Large intestine (tissue), 3 donors: ENCODE results near the gene TNNC2. TPM values are rescaled to one million over a fixed set of nuclear protein-coding genes. Genes with fewer than 3 reads are reported as not detected.

Experiments used
- DNase-seq, 2 donors: peaks; one replicate each; pipeline versions ENCODE4 v3.0.0 to v3.0.0-alpha.2; 2013
- H3K27ac ChIP-seq: one replicate; pipeline ENCODE4 v1.5.1; 2013; ENCODE audit warnings: low read length
- H3K27me3 ChIP-seq: 2 replicates; pipeline ENCODE4 v1.6.1; 2013; ENCODE audit warnings: low read length; ENCODE audit not compliant: control insufficient read depth, insufficient read depth
- H3K36me3 ChIP-seq: 2 replicates; pipeline ENCODE4 v1.6.1; 2013; ENCODE audit warnings: low read length; ENCODE audit not compliant: control insufficient read depth, insufficient read depth
- H3K4me1 ChIP-seq: one replicate; pipeline ENCODE4 v1.6.1; 2013; ENCODE audit warnings: low read length; ENCODE audit not compliant: control insufficient read depth, insufficient read depth
- H3K4me3 ChIP-seq: one replicate; pipeline ENCODE4 v1.5.1; 2013; ENCODE audit warnings: low read length
- H3K9me3 ChIP-seq: one replicate; pipeline ENCODE4 v1.6.1; 2013; ENCODE audit warnings: mild to moderate bottlenecking, low read depth, low read length, moderate library complexity; ENCODE audit not compliant: control insufficient read depth
- WGBS: methylation state at CpG from one replicate; pipeline ENCODE4 v1.1.5; 2013; ENCODE audit warnings: low lambda C conversion rate; ENCODE audit not compliant: insufficient coverage; 5-methylcytosine and 5-hydroxymethylcytosine counted together
- polyA plus RNA-seq: library from polyadenylated mRNA; unstranded; fragments of 120-200 nt; gene quantifications from one replicate; pipeline ENCODE4 v1.2.1, GENCODE V29; 2013

The TNNC2 gene
- polyA plus RNA-seq, 1 donor: 10.9 TPM

- DNase-seq: no peak
- H3K27me3 ChIP-seq: no peaks in the 10 kb centered on the region
- no peaks in the 10 kb centered on the region for H3K9me3 ChIP-seq
- peaks cover 8% of the 10 kb centered on the region for H3K4me1 ChIP-seq
- 100% methylated on average over 1 of the region's 8 CpGs for WGBS
- H3K4me3 ChIP-seq: no peak overlapping the region
- no peak overlapping the region for H3K27ac ChIP-seq
- H3K36me3 ChIP-seq: peaks cover 48% of the 10 kb centered on the region
These were observed 22.0 kb upstream of the TNNC2 start for GRCh38 chr20:45848969-45849582.

DNA sequence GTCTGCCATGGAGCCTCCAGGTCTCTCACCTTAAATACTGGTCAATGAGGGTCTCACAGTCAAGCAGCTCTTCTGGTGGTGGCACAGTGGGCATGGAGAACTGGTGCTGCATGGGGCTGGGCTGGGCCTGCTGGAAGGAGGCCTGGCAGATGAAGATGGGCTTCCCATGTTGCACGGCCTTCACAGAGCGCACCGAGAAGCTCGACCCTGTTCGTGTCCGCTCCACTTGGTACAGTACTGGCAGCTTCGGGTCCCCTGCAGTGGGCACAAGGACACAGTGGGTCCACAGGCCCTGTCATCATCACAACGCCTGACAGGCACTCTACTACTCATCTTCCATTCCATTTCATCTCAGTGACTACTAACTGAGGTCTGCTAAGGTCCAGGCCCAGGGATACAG lies 21.3 kb upstream of the TNNC2 start:
- DNase-seq: no peak
- H3K27ac ChIP-seq: no peak overlapping the region
- H3K4me3 ChIP-seq: no peak overlapping the region
- peaks cover 8% of the 10 kb centered on the region for H3K4me1 ChIP-seq
- WGBS: no CpG with 5 or more reads among the region's 8 CpGs
- H3K27me3 ChIP-seq: no peaks in the 10 kb centered on the region
- H3K9me3 ChIP-seq: no peaks in the 10 kb centered on the region
- peaks cover 49% of the 10 kb centered on the region for H3K36me3 ChIP-seq

DNA sequence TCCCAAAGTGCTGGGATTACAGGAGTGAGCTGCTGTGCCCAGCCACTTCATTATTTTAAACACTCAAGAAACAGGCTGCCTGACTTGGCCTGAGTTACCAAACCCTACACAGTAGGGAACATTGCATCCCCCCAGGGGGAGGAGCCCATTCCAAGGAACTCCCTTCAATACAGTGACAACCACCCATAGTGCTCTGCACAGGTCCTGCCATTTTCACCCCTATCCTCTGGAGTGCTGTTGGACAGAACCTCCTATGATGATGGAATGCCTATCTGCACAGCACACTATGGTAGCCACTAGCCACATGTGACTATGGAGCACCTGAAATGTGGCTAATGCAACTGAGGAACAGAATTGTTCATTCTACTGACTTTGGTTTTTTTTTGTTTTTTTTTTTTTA lies 18.3 kb upstream of the TNNC2 start:
- H3K4me1 ChIP-seq: no peaks in the 10 kb centered on the region
- no peak for DNase-seq
- H3K27ac ChIP-seq: no peak overlapping the region
- H3K36me3 ChIP-seq: peaks cover 75% of the 10 kb centered on the region
- no peaks in the 10 kb centered on the region for H3K27me3 ChIP-seq
- H3K4me3 ChIP-seq: no peak overlapping the region
- H3K9me3 ChIP-seq: no peaks in the 10 kb centered on the region

DNA sequence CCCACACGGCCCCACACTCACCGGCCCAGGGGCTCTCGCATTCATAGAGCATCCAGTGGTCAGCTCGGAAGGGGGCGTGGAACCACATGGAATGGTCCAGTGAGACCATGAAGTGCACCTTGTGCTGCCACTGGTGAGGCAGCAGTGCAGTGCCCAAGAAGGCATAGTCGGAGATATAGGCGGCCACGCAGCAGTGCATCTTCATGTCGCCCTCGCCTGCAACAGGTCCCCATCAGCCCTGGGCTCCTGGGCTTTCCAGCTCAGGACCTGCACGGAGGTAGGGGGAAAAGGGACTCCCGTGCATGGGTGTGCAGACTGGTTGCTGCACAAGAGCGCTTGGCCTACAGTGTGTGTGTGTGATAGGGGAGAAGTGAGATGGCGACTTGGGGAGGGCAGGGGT lies 16.4 kb upstream of the TNNC2 start:
- no CpG with 5 or more reads among the region's 14 CpGs for WGBS
- no peak overlapping the region for H3K27ac ChIP-seq
- no peaks in the 10 kb centered on the region for H3K4me1 ChIP-seq
- H3K27me3 ChIP-seq: no peaks in the 10 kb centered on the region
- peaks cover 78% of the 10 kb centered on the region for H3K36me3 ChIP-seq
- DNase-seq: no peak
- no peaks in the 10 kb centered on the region for H3K9me3 ChIP-seq
- no peak overlapping the region for H3K4me3 ChIP-seq

DNA sequence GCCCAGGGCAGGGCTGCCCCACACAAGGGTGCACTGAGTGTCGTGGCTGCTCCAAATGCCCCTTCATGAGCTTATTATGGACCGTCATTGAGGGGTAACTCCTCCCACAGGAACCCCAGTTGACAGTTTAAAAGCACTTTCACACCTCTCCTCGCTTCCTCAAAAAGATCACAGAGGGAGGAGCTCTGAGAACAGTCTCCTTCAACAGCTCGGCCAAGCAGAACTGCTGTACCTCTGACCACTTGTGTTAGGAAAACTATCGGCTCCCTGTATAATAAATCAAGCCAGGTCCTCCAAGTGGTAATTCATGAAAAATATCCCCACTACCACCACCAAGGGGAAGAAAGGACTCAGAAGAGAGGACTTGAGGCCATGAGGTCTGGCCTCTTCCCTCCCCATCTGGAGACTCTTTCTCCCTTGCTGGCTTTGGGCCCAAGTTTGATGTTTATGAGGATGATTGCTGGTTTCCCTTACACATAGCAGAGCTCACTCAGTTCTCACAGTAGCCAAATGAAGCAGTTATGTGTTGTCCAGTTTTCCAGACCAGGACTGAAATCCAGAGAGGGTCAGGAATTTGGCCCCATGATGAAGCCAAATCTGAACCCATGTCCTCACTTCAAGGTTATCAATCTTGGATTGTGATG lies 15.2 kb upstream of the TNNC2 start:
- Histone ChIP-seq H3K36me3 (peaks cover 69% of the 10 kb centered on the region), H3K9me3 (no peaks in the 10 kb centered on the region), H3K27ac (no peak overlapping the region), H3K4me1 (no peaks in the 10 kb centered on the region), H3K4me3 (no peak overlapping the region), H3K27me3 (no peaks in the 10 kb centered on the region)
- no peak for DNase-seq
- WGBS: no CpG with 5 or more reads among the region's 5 CpGs

DNA sequence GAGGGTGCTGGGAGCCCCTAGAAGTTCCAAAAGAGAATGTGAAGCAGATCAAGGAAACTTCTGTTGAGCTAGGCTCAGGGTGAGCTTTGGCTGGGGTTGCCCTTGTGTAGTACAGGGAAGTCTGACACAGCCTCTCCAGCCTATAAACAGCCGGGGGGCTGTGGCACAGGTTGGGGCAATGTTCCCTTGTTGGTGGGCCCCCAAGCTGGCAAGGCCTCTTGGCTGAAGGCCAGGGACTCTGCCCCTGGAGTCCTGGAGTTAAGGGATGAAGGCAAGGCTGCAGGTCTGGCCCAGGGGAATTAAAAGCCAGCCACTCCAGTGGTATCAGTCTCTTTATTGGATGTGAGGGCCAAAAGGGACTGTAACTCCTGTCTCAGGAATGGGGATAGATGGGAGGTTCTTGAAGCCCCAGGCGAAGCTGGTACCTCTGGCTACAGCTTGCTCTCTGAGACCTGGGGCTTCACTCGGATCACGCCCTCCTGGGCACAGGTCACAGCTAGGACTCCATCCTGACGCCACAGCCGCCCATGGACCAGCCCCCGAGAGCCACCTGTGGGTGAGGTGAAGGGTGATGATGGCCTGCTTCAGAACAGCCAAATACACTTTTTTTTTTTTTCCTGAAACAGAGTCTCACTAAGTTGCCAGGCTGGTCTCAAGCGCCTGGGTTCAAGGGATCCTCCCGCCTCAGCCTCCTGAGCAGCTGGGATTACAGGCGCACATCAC lies 14.5 kb upstream of the TNNC2 start:
- Histone ChIP-seq H3K27me3 (no peaks in the 10 kb centered on the region), H3K4me1 (peaks cover 2% of the 10 kb centered on the region), H3K27ac (no peak overlapping the region), H3K4me3 (no peak overlapping the region), H3K9me3 (no peaks in the 10 kb centered on the region), H3K36me3 (peaks cover 62% of the 10 kb centered on the region)
- DNase-seq: no peak
- no CpG with 5 or more reads among the region's 10 CpGs for WGBS

DNA sequence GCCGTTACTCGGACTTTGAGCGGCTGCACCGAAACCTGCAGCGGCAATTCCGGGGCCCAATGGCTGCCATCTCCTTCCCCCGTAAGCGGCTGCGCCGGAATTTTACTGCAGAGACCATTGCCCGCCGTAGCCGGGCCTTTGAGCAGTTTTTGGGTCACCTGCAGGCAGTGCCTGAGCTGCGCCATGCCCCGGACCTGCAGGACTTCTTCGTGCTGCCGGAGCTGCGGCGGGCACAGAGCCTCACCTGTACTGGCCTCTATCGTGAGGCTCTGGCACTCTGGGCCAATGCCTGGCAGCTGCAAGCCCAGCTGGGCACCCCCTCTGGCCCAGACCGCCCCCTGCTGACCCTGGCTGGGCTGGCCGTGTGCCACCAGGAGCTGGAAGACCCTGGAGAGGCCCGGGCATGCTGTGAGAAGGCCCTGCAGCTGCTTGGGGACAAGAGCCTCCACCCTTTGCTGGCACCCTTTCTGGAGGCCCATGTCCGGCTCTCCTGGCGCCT lies 13.6 kb upstream of the TNNC2 start:
- no peaks in the 10 kb centered on the region for H3K27me3 ChIP-seq
- no peaks in the 10 kb centered on the region for H3K9me3 ChIP-seq
- H3K4me3 ChIP-seq: no peak overlapping the region
- H3K36me3 ChIP-seq: peaks cover 56% of the 10 kb centered on the region
- H3K27ac ChIP-seq: no peak overlapping the region
- no CpG with 5 or more reads among the region's 25 CpGs for WGBS
- H3K4me1 ChIP-seq: peaks cover 4% of the 10 kb centered on the region
- DNase-seq: no peak

GRCh38 chr20:45836841-45837240 lies 9.7 kb upstream of the TNNC2 start:
- H3K27ac ChIP-seq: no peak overlapping the region

DNA sequence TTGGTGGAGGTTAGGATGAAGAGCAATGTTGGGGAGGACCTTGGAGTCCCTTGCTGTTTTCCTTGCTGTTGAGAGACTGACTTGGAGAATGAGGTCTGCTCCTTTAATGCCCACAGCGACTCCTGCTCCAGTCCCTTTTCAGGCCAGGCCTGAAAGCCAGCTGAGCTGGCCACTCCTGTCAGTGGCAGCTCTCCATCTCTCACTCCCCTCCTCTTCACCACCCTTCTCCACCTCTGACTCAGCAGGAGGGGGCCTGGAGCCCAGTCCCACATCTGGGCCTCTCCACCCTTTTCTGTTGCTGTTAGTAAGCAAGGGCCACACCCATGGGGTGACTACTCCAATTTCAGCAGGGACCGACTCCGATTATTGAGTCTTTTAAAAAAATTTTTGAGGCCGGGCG lies 8.7 kb upstream of the TNNC2 start:
- Histone ChIP-seq H3K27me3 (no peaks in the 10 kb centered on the region), H3K4me1 (peaks cover 9% of the 10 kb centered on the region), H3K36me3 (peaks cover 9% of the 10 kb centered on the region), H3K4me3 (no peak overlapping the region), H3K9me3 (no peaks in the 10 kb centered on the region), H3K27ac (no peak overlapping the region)
- whole genome bisulfite sequencing: no CpG with 5 or more reads among the region's 5 CpGs
- DNase-seq: no peak

More at GRCh38 chr20:45836841-45837240, 9.7 kb upstream of the TNNC2 start:
- Histone ChIP-seq H3K4me3 (no peak overlapping the region), H3K4me1 (peaks cover 9% of the 10 kb centered on the region), H3K36me3 (peaks cover 19% of the 10 kb centered on the region), H3K27me3 (no peaks in the 10 kb centered on the region), H3K9me3 (no peaks in the 10 kb centered on the region)
- DNase-seq: no peak
- no CpG with 5 or more reads among the region's 1 CpG for WGBS

- Histone ChIP-seq H3K9me3 (no peaks in the 10 kb centered on the region), H3K27ac (no peak overlapping the region), H3K27me3 (no peaks in the 10 kb centered on the region), H3K4me1 (peaks cover 9% of the 10 kb centered on the region), H3K4me3 (no peak overlapping the region), H3K36me3 (peaks cover 4% of the 10 kb centered on the region)
- no CpG with 5 or more reads among the region's 3 CpGs for WGBS
- no peak for DNase-seq
These were observed 8.2 kb upstream of the TNNC2 start for GRCh38 chr20:45835329-45835765.
